ENCODE results near the gene SEMA4A. TPM values are rescaled to one million over a fixed set of nuclear protein-coding genes. Genes with fewer than 3 reads are reported as not detected.

The SEMA4A gene
- total and polyA plus RNA-seq, 2 of the 8 experiments (the other 6 are each of a cell fraction or from before 2014, with no cell fraction given): 7.3 to 10.6 TPM

DNA sequence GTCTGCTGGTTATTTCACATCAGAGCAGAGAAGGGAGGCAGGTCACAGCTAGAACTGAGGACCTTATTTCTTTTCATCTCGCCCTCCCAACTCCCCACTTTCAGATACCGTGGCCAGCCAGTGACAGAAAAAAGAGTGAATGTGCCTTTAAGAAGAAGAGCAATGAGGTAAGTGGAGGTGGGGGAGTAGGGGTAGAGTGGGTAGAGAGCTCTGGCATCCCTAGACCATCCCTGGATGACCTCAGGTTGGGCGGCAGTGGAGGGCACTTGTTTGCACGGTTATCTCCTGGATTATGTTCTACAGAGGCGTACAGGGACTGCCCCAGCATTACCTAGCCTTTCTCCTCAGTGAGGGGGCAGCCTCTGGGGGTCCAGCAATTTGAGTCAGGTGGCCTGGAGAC is 4.6 kb downstream of the SEMA4A start:
- H2AK5ac ChIP-seq (ENCODE audit: low read depth, low read length): no peak overlapping the region
- H4K20me1 ChIP-seq (replicated peaks in 1 of 2; ENCODE audit: control insufficient read depth in 1 of 2, insufficient read depth in 2 of 2, low read length in 2 of 2): no peaks in the 10 kb centered on the region
- 90% methylated on average over 5 of the region's 5 CpGs; no CpG with 5 or more reads in 1 of the 2 experiments for WGBS, 2 experiments (ENCODE audit: extremely low coverage in 1 of 2, insufficient coverage in 1 of 2, insufficient read length in 1 of 2, insufficient replicate concordance in 2 of 2, low coverage in 1 of 2, low lambda C conversion rate in 2 of 2, missing lambda C conversion rate in 1 of 2)
- H3K14ac ChIP-seq (ENCODE audit: insufficient read length): no peak overlapping the region
- POLR2A ChIA-PET (ENCODE audit: partially characterized antibody): interaction anchor here (2.0 kb wide), 1 partner anchor 55 kb away, joined by 5 read pairs; the partner anchor contains the start of gene PMF1
- H3K4ac ChIP-seq (replicated peaks; ENCODE audit: insufficient read length, low read depth, low read length): no peak overlapping the region
- no peak overlapping the region for H2AFZ ChIP-seq (ENCODE audit: low read length)
- H3K56ac ChIP-seq (replicated peaks; ENCODE audit: insufficient read length, low read depth, low read length): no peak overlapping the region
- CTCF ChIA-PET (ENCODE audit: partially characterized antibody): interaction anchor here (1.3 kb wide), 1 partner anchor 16 kb away, joined by 3 read pairs; no protein-coding TSS in a partner anchor
- no peaks in the 10 kb centered on the region for H3K79me2 ChIP-seq (ENCODE audit: control insufficient read depth in 1 of 2, insufficient read depth in 2 of 2, low read length in 2 of 2)
- no peak overlapping the region for H3K18ac ChIP-seq (ENCODE audit: extremely low read depth, low read length)
- no peak overlapping the region for H2BK15ac ChIP-seq (ENCODE audit: low read length)
- no peak overlapping the region for H3K9ac ChIP-seq (replicated peaks in 1 of 4; ENCODE audit: extremely low read depth in 1 of 4, low read depth in 3 of 4, low read length in 3 of 4)
- no peaks in the 10 kb centered on the region; a peak in 1 of 8 replicates for H3K36me3 ChIP-seq (ENCODE audit: control insufficient read depth in 2 of 4, insufficient read depth in 4 of 4, low read length in 3 of 4)
- no peak for DNase-seq (ENCODE audit: low read depth in 1 of 2, low spot score in 2 of 2)
- no peak overlapping the region for H3K23ac ChIP-seq (ENCODE audit: insufficient read length)
- H3K4me3 ChIP-seq (ENCODE audit: extremely low read depth in 1 of 4, insufficient read depth in 2 of 4, low read depth in 3 of 4, low read length in 4 of 4): no peak overlapping the region
- no peaks in the 10 kb centered on the region for H3K9me3 ChIP-seq (ENCODE audit: insufficient read depth in 2 of 2, low read depth in 1 of 2, low read length in 1 of 2)
- H4K8ac ChIP-seq (ENCODE audit: extremely low read depth, insufficient read depth, low read length): no peak overlapping the region
- FAIRE-seq: no peak
- H3K23me2 ChIP-seq (ENCODE audit: low read depth, low read length): peaks cover 4% of the 10 kb centered on the region; the same call in 1 of the 2 replicates
- H4K5ac ChIP-seq (ENCODE audit: insufficient read length, low read depth, low read length): no peak overlapping the region
- no peak overlapping the region for H3K27ac ChIP-seq (ENCODE audit: low read depth, low read length)
- H2BK12ac ChIP-seq (ENCODE audit: low read depth, low read length): no peak overlapping the region
- H3K4me1 ChIP-seq (replicated peaks in 1 of 4; ENCODE audit: control insufficient read depth in 3 of 4, insufficient read depth in 4 of 4, low read length in 3 of 4): peaks cover 3 to 19% (median 11%) of the 10 kb centered on the region in 4 experiments; a peak in 6 of 7 replicates
- H2BK20ac ChIP-seq (ENCODE audit: low read length): no peak overlapping the region
- no peaks in the 10 kb centered on the region for H3K27me3 ChIP-seq (replicated peaks in 1 of 4; ENCODE audit: control insufficient read depth in 3 of 4, extremely low read depth in 1 of 4, insufficient read depth in 3 of 4, low read length in 3 of 4)
- no peaks in the 10 kb centered on the region for H3K79me1 ChIP-seq (ENCODE audit: low read depth, low read length)
- H2BK120ac ChIP-seq (replicated peaks; ENCODE audit: low read depth, low read length): no peak overlapping the region
- no peak overlapping the region for H4K91ac ChIP-seq (replicated peaks; ENCODE audit: insufficient read length, low read length)
- no peak overlapping the region for H2BK5ac ChIP-seq (ENCODE audit: low read depth, low read length)
- H3K4me2 ChIP-seq (ENCODE audit: insufficient read depth in 1 of 2, low read depth in 2 of 2, low read length in 2 of 2): no peak overlapping the region
- TF ChIP-seq, protein P1, sequence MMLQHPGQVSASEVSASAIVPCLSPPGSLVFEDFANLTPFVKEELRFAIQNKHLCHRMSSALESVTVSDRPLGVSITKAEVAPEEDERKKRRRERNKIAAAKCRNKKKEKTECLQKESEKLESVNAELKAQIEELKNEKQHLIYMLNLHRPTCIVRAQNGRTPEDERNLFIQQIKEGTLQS (IDR thresholded peaks at IDR 0.05; ENCODE audit: insufficient read depth, low read depth, low read length): no peak
- no peak for TF ChIP-seq TAF1 (IDR thresholded peaks at IDR 0.05; ENCODE audit: low read depth, low read length)
- no peak for TF ChIP-seq CBX5 (IDR thresholded peaks at IDR 0.05; ENCODE audit: low read depth, low read length)
- TF ChIP-seq POLR2A (IDR thresholded peaks at IDR 0.05; ENCODE audit: control extremely low read depth in 1 of 2, low read depth in 2 of 2, low read length in 2 of 2): no peak
- no peak for TF ChIP-seq RXRA (IDR thresholded peaks at IDR 0.05; ENCODE audit: insufficient read depth, low read depth, low read length)
- TF ChIP-seq SIN3A (conservative IDR thresholded peaks at IDR 0.05 in 1 of 2, IDR thresholded peaks at IDR 0.05 in 1 of 2; ENCODE audit: low read depth in 1 of 2, low read length in 2 of 2): no peak
- TF ChIP-seq, protein P2, sequence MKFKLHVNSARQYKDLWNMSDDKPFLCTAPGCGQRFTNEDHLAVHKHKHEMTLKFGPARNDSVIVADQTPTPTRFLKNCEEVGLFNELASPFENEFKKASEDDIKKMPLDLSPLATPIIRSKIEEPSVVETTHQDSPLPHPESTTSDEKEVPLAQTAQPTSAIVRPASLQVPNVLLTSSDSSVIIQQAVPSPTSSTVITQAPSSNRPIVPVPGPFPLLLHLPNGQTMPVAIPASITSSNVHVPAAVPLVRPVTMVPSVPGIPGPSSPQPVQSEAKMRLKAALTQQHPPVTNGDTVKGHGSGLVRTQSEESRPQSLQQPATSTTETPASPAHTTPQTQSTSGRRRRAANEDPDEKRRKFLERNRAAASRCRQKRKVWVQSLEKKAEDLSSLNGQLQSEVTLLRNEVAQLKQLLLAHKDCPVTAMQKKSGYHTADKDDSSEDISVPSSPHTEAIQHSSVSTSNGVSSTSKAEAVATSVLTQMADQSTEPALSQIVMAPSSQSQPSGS (IDR thresholded peaks at IDR 0.05; ENCODE audit: low read length): no peak
- no peak for TF ChIP-seq EGR1 (IDR thresholded peaks at IDR 0.05; ENCODE audit: borderline replicate concordance, low read depth, low read length)
- TF ChIP-seq CTBP2 (IDR thresholded peaks at IDR 0.05; ENCODE audit: borderline replicate concordance, insufficient read depth, insufficient read length, low read length): no peak
- no peak for TF ChIP-seq RFX5 (IDR thresholded peaks at IDR 0.05; ENCODE audit: borderline replicate concordance, low read depth, low read length)
- TF ChIP-seq ZNF274 (IDR thresholded peaks at IDR 0.05; ENCODE audit: borderline replicate concordance, extremely low read depth, low read length): no peak
